Chondrocyte (in vitro differentiated cells): ENCODE measurements around the gene RALGPS1. TPM values are rescaled to one million over a fixed set of nuclear protein-coding genes. Genes with fewer than 3 reads are reported as not detected.

Source experiments
- DNase-seq: peaks from one replicate; pipeline ENCODE4 v3.0.0; 2021; ENCODE audit warnings: mixed read lengths, low spot score
- H3K27ac Mint-ChIP-seq: one replicate; pipeline ENCODE4 v1.8.0; 2021; ENCODE audit warnings: mild to moderate bottlenecking, moderate library complexity, mixed read lengths; ENCODE audit not compliant: unreplicated experiment
- H3K27me3 Mint-ChIP-seq: 2 replicates; pipeline ENCODE4 v1.8.0; 2021; ENCODE audit warnings: low read depth, mixed read lengths
- H3K36me3 Mint-ChIP-seq: 2 replicates; pipeline ENCODE4 v1.8.0; 2021; ENCODE audit warnings: low read depth, mixed read lengths
- H3K4me1 Mint-ChIP-seq: 2 replicates; pipeline ENCODE4 v1.8.0; 2021; ENCODE audit warnings: low read depth, mild to moderate bottlenecking, mixed read lengths
- H3K4me3 Mint-ChIP-seq: one replicate; pipeline ENCODE4 v1.8.0; 2021; ENCODE audit warnings: mild to moderate bottlenecking, moderate library complexity, mixed read lengths; ENCODE audit not compliant: unreplicated experiment
- H3K9me3 Mint-ChIP-seq: 2 replicates; pipeline ENCODE4 v1.8.0; 2021; ENCODE audit warnings: low read depth, mixed read lengths
- total RNA-seq: library from RNA; stranded (reverse); gene quantifications from 3 replicates; pipeline ENCODE4 v1.2.1, GENCODE V29; 2021
- TF ChIP-seq, protein P1 (sequence below): fragments of 200-600 bp; sonication (generic); IDR thresholded peaks from 2 replicates; pipeline ENCODE4 v1.5.0; 2021; ENCODE audit warnings: antibody characterized with exemption, mild to moderate bottlenecking, moderate library complexity

Gene RALGPS1
- total RNA-seq, 1 donor from 2014 or later = 8.1 TPM

DNA sequence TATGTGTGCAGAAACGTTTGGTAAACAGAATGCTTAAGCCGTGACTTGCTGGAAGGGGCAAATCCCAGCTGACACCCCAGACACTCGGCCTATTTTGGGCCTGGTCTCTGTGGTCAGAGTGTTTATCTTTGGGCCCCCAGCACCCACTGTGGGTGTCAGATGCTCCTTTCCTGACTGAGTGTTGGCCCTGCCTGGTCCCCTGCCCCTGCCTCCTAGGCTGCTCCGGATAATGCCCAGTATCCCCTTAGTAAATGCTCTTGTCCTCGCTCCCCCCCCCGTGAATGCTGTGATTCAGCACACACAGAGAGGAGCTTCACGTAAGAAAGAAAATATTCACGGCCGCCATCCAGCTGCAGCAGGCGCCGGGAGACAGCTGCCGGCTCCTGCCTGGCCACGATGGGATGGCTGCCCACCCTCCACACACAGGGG lies 219.2 kb downstream of the RALGPS1 start:
- peak overlapping the region; percentile 51 for H3K4me3 Mint-ChIP-seq
- TF ChIP-seq, protein P1, sequence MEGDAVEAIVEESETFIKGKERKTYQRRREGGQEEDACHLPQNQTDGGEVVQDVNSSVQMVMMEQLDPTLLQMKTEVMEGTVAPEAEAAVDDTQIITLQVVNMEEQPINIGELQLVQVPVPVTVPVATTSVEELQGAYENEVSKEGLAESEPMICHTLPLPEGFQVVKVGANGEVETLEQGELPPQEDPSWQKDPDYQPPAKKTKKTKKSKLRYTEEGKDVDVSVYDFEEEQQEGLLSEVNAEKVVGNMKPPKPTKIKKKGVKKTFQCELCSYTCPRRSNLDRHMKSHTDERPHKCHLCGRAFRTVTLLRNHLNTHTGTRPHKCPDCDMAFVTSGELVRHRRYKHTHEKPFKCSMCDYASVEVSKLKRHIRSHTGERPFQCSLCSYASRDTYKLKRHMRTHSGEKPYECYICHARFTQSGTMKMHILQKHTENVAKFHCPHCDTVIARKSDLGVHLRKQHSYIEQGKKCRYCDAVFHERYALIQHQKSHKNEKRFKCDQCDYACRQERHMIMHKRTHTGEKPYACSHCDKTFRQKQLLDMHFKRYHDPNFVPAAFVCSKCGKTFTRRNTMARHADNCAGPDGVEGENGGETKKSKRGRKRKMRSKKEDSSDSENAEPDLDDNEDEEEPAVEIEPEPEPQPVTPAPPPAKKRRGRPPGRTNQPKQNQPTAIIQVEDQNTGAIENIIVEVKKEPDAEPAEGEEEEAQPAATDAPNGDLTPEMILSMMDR = peak; percentile 5
- H3K4me1 Mint-ChIP-seq = peaks cover 55% of the 10 kb centered on the region
- H3K36me3 Mint-ChIP-seq = no peaks in the 10 kb centered on the region
- peak overlapping the region; percentile 98 for H3K27ac Mint-ChIP-seq
- no peaks in the 10 kb centered on the region for H3K27me3 Mint-ChIP-seq
- no peaks in the 10 kb centered on the region for H3K9me3 Mint-ChIP-seq
- DNase-seq = peak; percentile 53

- peaks cover 55% of the 10 kb centered on the region for H3K4me1 Mint-ChIP-seq
- no peaks in the 10 kb centered on the region for H3K27me3 Mint-ChIP-seq
- H3K27ac Mint-ChIP-seq = no peak overlapping the region
- DNase-seq = peak; percentile 67
- no peaks in the 10 kb centered on the region for H3K9me3 Mint-ChIP-seq
- TF ChIP-seq, protein P1 = no peak
- H3K36me3 Mint-ChIP-seq = no peaks in the 10 kb centered on the region
- no peak overlapping the region for H3K4me3 Mint-ChIP-seq
Measured at GRCh38 chr9:127135056-127135745, 220.6 kb downstream of the RALGPS1 start.

DNA sequence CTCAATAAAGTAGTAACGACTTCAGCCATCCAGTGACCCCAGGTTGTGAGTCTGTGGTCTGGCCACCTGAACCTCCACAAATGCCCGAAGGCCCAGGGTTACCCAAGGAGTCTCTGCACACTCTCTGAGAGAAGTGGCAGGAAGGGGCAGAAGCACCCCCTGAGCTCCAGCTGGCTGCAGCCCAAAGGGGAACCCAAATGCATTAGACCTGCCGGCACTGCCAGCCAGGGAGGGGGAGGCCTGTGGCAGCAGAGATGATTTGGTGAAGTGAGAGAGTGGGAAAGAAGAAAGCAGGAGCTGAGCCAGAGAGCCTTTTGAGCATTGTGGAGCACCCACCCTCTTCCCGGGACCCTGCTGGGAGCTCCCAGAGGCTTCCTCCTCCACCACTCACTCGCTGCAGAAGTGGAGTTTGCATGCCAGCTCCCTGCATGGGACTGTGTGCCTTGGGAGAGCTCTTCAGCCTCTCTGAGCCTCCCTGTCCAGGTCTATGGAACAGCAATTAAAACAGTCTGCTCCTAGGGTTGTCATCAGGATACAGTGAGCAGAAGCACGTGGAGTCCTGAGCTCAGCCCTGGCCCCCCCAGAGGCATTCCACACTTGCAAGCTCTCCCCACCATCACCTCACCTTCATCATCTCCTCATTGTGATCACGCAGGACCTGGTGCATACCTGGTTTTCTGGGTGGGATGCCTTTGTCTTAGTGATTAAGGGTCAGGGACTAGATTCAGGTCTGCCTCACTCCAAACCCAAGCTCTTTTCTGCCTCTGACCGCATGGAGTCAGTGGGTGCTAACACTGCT lies 221.7 kb downstream of the RALGPS1 start:
- TF ChIP-seq, protein P1 = no peak
- Mint-ChIP-seq H3K27ac (peak overlapping the region; percentile 13), H3K36me3 (no peaks in the 10 kb centered on the region), H3K27me3 (no peaks in the 10 kb centered on the region), H3K4me3 (no peak overlapping the region), H3K9me3 (no peaks in the 10 kb centered on the region), H3K4me1 (peaks cover 55% of the 10 kb centered on the region)
- DNase-seq = peak; percentile 43

DNA sequence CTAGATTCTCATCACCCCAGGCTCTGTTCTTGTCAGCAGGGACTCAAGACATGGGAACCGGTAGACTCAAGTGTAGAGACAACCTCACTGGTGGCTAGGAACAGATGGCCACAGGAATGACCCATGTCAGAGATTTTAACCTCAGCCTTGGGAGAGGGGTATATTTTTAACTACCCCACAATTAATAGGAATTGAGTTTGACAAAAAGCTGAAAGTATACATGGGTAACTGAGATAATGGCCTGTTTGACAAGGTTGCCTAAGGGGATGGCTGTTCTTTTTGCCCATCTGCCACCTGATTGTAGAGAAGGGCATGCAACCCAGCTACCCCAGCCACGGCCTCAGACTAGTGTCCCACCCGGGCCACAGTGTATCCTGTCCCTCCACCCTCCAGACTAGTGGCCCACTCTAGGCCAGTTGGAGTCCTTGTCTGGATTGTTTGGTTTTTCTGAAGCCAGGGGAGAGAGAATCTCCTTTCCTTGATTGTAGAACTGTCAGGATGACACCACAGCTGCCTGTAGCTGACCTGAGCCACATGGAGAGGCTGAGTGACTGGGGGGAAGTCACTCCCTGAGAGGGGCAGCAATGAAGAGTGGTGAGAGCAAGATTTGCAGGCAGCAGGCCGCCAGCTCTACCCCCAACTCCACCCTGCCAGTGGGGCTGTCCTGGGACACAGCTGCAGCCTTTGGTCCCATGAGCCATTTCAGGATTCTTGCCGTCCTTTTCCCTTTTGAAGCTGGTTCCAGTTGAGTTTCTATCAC lies 222.5 kb downstream of the RALGPS1 start:
- no peak overlapping the region for H3K4me3 Mint-ChIP-seq
- peak; percentile 35 for DNase-seq
- H3K27ac Mint-ChIP-seq = no peak overlapping the region
- peaks cover 50% of the 10 kb centered on the region for H3K4me1 Mint-ChIP-seq
- H3K9me3 Mint-ChIP-seq = no peaks in the 10 kb centered on the region
- H3K27me3 Mint-ChIP-seq = no peaks in the 10 kb centered on the region
- H3K36me3 Mint-ChIP-seq = no peaks in the 10 kb centered on the region
- TF ChIP-seq, protein P1 = no peak
